Measurements from ENCODE around the gene TNFRSF6B.

TNFRSF6B gene

DNA sequence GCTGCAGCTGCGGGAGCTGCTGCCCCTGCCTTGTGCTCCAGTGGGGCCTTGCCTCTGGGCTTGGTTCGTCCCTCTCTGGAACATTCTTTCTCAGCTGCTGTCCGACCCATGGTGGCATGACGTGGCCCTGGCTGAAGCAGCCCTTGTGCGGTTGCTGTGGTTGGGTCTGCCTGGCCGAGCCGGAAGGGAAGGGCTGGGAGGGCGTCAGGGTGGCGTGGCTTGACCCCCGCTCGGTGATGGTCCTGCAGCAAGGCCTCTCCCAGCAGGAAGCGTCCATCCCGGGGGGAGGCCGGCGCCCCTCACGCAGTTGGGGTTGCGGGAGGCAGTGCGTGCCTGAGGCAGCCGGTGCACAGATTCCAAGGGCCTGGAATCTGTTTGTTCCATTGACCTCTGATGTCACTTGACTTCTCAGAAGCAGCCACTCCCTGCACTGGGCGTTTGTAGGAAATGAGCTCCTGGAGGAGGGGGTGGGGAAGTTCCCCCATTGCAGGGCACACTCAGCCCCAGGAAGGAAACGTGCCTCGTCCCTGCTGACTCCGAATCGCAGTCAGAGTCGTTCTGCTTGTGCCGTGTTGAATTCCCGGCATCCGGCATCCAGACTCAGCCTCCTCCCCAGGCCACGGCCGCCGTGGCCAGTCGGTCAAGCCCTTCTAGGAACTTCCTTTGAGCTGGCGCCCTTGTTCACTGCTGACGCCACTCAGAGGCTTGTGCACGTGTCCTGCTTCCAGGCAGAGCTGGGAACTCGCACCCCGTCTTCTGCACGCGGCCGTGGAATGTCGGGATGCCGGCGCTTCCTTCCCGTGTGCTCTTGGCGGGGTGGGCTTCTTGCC is 9.7 kb upstream of the TNFRSF6B start:
- DNase-seq: peak; percentile 56 to 71

DNA sequence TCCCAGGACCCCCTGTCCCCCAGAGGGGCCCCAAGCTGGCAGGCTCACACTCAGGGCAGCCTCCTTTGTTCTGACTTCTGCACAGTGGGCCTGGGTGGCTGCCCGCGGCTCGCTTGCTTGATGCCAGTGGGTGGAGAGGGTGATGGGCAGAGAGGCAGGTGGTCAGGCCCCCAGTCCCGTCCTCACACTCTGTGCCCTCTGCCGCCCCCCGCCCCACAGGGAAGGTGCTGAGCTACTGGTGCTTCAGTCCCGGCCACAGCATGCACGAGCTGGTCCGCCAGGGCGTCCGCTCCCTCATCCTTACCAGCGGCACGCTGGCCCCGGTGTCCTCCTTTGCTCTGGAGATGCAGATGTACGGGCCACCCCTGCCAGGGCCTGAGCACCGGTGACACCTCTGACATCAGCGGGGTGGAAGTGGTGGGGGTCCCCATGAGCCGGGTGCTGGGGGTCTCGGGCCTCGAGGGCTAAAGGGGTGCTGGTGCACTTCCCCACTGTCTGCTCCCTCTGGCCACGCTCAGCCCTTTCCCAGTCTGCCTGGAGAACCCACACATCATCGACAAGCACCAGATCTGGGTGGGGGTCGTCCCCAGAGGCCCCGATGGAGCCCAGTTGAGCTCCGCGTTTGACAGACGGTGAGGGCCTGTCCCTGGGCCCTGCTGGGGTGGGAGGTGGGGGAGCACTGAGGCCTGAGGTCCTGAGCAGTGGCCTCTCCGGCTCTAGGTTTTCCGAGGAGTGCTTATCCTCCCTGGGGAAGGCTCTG is 8.9 kb upstream of the TNFRSF6B start:
- no peak for DNase-seq

DNA sequence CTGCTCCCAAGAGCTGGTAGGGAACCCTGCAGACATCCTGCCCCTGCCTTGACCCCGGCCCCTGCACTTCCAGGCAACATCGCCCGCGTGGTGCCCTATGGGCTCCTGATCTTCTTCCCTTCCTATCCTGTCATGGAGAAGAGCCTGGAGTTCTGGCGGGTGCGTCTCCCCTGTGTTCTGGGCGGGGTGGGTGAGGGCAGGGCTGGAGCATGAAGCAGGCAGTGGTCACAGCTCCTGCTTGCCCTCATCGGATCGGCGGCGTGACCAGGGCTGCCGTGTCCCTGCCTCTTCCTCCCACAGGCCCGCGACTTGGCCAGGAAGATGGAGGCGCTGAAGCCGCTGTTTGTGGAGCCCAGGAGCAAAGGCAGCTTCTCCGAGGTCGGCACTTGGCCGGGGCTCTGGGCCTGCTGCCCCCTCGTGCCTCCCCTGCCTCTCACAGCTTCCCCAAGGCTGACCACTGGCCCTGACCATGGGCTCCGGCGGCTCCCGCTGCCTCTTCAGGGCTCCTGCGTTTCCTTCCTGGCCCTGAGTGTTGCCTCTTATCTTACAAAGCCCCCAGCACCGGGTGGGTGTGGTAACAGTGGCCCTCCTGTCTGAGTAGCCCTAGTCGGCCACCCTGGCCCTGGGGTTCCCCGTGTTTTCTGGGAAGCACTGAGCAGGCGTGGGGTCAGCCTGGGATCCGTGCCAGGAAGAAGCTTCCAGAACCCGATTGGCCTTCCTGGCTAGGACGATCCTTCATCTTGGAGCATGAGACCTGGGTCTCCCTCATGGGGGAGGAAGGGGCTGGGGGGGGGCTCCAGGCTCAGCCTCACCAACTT is 8.0 kb upstream of the TNFRSF6B start:
- DNase-seq: no peak

DNA sequence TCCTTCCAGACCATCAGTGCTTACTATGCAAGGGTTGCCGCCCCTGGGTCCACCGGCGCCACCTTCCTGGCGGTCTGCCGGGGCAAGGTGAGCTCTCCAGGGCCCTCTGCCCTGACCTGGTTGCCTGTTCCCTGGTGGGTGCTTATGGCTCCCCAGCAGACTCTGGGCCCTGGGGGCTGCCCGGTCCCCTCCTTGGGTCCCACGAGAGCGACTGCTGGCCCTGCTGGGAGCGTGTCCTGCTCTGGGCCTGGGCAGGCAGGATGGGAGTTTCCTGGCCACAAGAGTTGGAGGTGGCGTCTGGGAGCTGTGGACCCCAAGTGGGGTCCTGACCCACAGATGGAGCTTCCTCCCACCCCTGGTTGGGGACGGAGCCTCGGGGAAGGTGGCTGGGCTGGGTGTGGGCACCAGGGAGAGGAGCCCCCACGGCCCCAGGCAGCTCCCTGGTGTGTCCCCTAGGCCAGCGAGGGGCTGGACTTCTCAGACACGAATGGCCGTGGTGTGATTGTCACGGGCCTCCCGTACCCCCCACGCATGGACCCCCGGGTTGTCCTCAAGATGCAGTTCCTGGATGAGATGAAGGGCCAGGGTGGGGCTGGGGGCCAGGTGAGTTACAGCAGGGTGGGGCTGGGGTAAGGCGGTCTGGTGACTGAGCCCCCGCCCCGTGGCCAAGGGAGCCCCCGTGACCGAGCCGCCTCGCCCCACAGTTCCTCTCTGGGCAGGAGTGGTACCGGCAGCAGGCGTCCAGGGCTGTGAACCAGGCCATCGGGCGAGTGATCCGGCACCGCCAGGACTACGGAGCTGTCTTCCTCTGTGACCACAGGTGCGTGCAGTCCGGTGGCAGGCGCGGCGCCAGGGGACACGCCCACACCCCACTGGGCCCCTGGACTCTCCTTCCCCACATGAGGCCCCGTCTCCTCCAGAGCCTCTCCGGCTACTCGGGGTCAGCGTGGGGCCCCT is 7.1 kb upstream of the TNFRSF6B start:
- no peak for DNase-seq

DNA sequence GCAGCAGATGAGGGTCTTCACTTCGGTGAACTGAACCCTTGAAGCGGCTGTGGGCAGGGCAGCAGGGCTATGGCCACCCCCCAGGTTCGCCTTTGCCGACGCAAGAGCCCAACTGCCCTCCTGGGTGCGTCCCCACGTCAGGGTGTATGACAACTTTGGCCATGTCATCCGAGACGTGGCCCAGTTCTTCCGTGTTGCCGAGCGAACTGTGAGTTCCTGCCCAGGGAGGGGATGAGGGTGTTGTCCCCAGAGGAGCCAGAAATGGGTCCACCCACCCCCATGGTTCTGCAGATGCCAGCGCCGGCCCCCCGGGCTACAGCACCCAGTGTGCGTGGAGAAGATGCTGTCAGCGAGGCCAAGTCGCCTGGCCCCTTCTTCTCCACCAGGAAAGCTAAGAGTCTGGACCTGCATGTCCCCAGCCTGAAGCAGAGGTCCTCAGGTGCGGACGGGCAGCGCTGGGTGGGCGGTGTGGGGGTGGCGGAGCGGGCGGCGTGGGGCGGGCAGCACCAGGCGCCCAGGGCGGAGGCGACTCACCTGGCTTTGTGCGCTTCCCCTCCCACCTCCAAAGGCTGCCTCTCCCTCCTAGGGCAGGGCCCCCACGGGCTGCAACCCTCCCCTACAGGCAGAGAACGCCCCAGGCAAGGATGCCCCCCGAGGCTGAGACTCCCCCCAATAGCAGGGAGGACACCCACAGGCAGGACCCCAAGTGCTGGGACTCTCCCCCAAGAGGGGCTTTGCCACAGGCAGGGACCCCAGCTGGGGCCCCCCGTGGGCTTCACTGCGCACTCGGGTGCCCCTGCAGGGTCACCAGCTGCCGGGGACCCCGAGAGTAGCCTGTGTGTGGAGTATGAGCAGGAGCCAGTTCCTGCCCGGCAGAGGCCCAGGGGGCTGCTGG is 6.2 kb upstream of the TNFRSF6B start:
- DNase-seq: no peak

DNA sequence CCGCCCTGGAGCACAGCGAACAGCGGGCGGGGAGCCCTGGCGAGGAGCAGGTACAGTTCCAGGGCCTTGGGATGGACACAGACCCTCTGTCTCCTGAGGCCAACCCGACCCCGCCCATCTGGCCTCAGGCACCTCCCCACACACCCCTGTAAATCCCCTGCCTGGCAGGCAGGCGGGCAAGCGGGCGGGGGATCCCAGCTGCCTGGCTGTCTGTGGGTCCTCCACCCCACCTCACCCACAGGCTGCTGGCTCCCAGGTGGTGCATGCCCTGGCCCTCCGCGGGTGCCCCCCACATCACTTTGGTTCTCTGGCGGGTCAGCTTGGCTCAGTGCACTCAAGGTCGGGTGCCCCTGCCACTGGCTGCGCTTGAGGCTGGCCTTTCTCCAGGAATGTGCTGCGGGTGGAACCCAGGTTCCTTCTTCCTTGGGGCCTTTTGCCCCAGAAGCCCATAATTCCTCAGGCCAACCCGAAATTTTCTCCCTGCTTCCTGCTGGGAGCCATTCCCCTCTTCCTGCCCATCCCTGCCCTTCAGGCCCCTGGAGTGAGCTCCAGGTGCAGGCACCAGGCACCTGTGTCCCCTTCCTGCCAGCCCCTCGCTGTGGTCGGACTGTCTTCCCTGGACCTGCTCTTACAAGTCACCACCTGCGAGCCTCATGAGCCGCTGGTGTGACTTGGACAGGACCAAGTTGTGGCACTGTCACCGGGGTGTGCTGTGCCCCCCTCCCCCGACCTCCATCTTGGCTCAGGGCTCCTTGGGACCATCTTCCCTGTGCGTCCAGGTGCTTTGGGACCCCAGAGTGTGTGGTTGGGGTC is 5.3 kb upstream of the TNFRSF6B start:
- DNase-seq: no peak

DNA sequence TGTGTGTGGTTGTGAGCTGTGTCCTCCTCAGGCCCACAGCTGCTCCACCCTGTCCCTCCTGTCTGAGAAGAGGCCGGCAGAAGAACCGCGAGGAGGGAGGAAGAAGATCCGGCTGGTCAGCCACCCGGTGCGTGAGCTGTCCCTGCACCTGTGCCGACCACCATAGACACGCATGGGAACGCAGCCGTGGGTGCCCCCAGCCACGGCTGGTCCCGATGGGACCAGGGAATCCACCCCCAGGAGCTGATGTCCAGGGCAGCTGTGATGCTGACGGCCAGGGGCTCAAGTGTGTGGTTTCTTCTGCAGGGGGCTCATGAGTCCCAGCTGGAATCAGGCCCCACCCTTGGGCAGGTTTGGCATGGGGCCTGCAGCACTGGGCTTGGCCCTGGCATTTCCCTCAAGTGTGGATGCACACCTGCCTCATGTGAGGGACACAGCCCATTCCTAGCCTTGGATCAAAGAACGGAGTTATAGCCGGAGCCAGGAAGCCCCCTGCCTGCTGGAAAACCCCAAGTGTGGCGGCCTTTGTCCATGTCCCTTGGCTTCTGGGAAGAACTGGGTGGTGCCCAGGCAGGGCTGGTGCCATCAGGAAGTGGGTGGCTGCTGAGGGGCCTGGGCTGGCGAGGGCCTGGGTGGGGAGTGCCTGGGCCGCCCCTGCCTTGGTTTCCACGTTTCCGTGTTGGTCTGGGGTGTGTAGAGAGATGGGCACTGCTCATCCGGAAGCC is 4.6 kb upstream of the TNFRSF6B start:
- no peak for DNase-seq

DNA sequence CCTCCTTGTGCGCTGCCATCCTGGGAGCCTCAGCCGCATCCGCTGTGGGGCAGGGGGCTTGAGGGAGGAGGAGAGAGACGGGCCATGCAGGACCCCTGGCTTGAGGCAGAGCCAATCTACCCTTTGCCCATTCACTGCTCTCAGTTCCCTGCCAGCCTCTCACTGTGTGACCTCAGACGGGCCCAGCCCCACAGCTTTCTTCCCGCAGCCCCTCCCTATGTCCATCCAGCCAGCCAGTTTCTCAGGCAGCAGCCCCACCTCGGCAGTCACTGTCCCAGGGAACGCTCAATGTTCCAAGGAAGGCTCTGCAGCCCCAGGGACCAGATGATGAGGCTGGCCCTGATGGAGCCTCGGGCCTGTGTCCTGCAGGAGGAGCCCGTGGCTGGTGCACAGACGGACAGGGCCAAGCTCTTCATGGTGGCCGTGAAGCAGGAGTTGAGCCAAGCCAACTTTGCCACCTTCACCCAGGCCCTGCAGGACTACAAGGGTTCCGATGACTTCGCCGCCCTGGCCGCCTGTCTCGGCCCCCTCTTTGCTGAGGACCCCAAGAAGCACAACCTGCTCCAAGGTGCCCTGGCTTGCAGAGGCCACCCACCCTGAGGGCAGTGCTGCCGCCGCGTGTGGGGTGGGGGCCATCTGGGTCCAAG is 3.9 kb upstream of the TNFRSF6B start:
- no peak for DNase-seq

DNA sequence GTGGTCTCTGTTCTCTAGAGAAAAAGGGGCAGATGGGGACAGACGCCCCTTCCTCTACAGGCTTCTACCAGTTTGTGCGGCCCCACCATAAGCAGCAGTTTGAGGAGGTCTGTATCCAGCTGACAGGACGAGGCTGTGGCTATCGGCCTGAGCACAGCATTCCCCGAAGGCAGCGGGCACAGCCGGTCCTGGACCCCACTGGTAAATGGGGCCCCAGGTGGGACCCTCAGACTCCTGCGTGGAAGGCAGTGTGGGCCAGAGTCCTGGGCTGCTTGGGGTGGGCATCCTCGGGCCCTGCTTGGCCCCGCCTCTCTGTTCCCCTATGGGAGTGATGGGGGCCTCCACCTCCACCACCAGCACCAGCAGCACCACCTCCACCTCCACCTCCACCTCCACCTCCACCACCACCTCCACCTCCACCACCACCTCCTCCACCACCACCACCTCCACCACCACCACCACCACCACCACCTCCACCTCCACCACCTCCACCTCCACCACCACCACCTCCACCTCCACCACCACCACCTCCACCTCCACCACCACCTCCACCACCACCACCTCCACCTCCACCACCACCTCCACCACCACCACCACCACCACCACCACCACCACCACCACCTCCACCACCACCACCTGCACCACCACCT is 3.2 kb upstream of the TNFRSF6B start:
- no peak for DNase-seq

DNA sequence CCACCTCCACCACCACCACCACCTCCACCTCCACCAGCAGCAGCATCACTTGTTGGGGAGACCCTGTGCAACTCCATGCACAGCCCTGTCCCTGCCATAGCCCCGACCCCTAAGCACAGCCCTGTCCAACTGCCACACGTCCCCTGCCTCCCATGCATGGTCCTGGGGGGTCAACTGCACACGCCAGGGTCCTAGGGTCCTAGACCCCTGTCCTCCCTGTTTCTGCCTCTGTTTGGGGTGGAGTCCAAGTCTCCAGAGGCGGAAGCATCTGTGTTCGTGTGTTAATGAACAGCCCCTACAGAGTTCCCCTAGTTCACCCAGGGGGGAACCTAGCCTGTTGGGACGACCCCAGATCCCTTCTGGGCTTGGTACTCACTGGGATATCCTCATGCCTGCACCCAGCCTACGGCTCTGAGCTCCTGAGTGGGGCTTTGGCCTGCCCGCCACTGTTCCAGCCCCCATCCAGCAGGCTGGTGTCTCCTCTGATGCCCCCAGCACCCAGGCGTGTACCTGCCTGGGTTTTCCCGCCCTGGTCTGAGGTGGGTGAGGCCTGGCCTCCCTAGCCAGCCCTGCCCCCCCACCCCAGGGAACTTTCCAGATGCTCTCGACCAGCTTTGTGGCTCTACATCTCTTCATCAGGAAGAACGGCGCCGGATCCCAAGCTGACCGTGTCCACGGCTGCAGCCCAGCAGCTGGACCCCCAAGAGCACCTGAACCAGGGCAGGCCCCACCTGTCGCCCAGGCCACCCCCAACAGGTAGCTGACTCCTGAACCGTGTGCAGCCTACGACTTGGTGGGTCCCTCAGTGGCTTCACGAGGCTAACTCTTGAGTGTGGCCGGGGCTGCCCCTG is 2.5 kb upstream of the TNFRSF6B start:
- no peak for DNase-seq

DNA sequence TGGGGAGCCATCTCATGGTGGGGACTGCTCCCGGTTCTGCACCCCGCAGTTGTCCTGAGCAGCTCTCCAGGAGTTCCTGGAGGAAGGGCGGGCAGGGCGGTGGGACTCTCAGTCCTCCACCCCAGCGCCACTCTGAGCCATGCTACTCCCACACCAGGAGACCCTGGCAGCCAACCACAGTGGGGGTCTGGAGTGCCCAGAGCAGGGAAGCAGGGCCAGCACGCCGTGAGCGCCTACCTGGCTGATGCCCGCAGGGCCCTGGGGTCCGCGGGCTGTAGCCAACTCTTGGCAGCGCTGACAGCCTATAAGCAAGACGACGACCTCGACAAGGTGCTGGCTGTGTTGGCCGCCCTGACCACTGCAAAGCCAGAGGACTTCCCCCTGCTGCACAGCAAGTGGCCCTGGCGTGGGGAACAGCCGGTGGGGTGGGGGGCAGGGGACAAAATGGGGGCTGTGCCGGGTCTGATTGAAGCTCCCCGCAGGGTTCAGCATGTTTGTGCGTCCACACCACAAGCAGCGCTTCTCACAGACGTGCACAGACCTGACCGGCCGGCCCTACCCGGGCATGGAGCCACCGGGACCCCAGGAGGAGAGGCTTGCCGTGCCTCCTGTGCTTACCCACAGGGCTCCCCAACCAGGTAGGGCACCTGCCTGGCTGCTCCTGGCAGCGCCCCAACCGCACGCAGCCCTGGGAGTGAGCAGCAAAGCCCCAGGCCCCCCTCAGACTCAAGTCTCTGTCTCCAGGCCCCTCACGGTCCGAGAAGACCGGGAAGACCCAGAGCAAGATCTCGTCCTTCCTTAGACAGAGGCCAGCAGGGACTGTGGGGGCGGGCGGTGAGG is 1.6 kb upstream of the TNFRSF6B start:
- DNase-seq: no peak

DNA sequence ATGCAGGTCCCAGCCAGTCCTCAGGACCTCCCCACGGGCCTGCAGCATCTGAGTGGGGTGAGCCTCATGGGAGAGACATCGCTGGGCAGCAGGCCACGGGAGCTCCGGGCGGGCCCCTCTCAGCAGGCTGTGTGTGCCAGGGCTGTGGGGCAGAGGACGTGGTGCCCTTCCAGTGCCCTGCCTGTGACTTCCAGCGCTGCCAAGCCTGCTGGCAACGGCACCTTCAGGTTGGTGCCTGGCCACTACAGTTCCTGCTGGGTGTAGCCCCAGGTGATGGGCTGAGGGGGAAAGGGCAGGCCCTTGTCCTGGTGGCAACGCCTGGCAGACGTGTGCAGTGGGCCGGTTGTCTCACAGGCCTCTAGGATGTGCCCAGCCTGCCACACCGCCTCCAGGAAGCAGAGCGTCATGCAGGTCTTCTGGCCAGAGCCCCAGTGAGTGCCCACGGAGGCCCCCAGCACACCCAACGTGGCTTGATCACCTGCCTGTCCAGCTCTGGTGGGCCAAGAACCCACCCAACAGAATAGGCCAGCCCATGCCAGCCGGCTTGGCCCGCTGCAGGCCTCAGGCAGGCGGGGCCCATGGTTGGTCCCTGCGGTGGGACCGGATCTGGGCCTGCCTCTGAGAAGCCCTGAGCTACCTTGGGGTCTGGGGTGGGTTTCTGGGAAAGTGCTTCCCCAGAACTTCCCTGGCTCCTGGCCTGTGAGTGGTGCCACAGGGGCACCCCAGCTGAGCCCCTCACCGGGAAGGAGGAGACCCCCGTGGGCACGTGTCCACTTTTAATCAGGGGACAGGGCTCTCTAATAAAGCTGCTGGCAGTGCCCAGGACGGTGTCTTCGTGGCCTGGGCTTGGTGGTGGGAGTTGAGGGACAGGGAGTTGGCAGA is 787 bp upstream of the TNFRSF6B start:
- no peak for DNase-seq

DNA sequence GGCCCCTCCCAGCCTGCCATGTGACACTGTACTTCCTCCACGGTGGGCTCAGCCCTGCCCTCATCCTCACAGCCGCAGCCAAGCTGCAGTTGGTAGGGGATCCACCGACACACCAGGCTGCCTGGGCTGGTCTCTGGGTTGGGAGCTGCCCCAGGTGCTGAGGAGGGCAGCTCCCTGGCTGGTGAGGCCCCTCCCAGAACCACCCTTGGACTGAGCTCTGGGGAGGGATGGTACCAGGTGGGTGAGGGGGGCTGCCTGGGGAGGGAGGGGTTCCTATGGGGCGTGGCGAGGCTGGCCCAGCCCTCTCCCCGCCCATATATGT is 185 bp upstream of the TNFRSF6B start:
- no peak for DNase-seq

DNA sequence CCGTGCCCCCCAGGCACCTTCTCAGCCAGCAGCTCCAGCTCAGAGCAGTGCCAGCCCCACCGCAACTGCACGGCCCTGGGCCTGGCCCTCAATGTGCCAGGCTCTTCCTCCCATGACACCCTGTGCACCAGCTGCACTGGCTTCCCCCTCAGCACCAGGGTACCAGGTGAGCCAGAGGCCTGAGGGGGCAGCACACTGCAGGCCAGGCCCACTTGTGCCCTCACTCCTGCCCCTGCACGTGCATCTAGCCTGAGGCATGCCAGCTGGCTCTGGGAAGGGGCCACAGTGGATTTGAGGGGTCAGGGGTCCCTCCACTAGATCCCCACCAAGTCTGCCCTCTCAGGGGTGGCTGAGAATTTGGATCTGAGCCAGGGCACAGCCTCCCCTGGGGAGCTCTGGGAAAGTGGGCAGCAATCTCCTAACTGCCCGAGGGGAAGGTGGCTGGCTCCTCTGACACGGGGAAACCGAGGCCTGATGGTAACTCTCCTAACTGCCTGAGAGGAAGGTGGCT is 960 bp downstream of the TNFRSF6B start:
- DNase-seq: no peak

DNA sequence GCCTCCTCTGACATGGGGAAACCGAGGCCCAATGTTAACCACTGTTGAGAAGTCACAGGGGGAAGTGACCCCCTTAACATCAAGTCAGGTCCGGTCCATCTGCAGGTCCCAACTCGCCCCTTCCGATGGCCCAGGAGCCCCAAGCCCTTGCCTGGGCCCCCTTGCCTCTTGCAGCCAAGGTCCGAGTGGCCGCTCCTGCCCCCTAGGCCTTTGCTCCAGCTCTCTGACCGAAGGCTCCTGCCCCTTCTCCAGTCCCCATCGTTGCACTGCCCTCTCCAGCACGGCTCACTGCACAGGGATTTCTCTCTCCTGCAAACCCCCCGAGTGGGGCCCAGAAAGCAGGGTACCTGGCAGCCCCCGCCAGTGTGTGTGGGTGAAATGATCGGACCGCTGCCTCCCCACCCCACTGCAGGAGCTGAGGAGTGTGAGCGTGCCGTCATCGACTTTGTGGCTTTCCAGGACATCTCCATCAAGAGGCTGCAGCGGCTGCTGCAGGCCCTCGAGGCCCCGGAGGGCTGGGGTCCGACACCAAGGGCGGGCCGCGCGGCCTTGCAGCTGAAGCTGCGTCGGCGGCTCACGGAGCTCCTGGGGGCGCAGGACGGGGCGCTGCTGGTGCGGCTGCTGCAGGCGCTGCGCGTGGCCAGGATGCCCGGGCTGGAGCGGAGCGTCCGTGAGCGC is 1.6 kb downstream of the TNFRSF6B start:
- no peak for DNase-seq

Data from activated CD4-positive, alpha-beta T cell treated with anti-CD3 and anti-CD28 coated beads for 4 hours (primary cell).